GM13977 (cell line): ENCODE results near the gene CPEB3.

Experiments
- DNase-seq: peaks from one replicate; pipeline ENCODE4 v3.0.0; 2012; ENCODE audit warnings: low spot score
- in situ Hi-C: fragments of 300-500 bp; cut with MboI; formaldehyde crosslinking; loops from one replicate; pipeline ENCODE4 v1.12.0; 2022; ENCODE audit warnings: low sequenced_read_pairs, low pct_unique_long_range_greater_than_20kb, mixed read lengths, inconsistent platforms; ENCODE audit not compliant: unreplicated experiment
- TF ChIP-seq, protein P1 (sequence below): IDR thresholded peaks from 2 replicates; pipeline ENCODE4 v1.5.1; 2012; ENCODE audit warnings: mild to moderate bottlenecking, control low read depth; ENCODE audit not compliant: insufficient read depth; ENCODE audit errors: extremely low read depth, missing control alignments

CPEB3 gene

DNA sequence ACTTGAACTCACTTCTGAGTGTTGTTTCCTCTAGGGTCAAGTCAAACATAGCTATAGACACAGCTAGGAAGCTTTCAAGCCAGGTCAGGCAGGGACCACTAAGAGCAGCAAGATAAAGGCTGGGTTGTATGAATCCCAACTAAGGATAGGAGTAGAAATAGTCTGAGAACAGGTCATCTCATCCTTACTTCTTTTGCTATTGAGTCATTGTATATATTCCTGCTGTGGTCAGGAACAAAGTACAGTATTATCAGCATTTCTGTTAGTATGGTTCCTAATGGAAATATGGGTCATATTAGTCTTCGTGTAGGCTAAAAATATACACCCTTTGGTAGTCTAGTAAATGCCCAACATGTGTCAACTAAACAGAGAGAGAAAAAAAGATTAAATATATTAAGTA, 222.0 kb downstream of the CPEB3 start:
- no peak for DNase-seq
- in situ Hi-C loops = no loop called here
- TF ChIP-seq, protein P1, sequence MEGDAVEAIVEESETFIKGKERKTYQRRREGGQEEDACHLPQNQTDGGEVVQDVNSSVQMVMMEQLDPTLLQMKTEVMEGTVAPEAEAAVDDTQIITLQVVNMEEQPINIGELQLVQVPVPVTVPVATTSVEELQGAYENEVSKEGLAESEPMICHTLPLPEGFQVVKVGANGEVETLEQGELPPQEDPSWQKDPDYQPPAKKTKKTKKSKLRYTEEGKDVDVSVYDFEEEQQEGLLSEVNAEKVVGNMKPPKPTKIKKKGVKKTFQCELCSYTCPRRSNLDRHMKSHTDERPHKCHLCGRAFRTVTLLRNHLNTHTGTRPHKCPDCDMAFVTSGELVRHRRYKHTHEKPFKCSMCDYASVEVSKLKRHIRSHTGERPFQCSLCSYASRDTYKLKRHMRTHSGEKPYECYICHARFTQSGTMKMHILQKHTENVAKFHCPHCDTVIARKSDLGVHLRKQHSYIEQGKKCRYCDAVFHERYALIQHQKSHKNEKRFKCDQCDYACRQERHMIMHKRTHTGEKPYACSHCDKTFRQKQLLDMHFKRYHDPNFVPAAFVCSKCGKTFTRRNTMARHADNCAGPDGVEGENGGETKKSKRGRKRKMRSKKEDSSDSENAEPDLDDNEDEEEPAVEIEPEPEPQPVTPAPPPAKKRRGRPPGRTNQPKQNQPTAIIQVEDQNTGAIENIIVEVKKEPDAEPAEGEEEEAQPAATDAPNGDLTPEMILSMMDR = no peak

DNA sequence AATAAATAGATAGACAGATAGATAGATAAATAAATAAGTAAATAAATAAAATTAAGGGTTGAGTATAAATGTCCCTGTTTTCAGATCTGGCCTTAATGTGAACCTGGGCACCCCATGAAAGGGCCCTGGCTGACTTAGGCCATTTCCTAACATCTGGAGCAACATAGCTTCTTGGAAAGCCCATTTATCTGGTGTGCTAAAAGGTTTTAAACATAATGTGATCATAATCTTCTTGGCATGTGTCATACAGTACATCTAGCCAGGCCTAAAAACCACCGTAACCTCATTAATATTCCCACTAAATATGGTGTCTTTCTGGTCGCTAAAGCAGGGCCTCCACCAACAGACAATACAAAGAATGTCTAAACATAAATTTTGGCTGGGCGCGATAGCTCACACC, 224.5 kb downstream of the CPEB3 start:
- TF ChIP-seq, protein P1 = no peak
- DNase-seq = no peak
- in situ Hi-C loops = no loop called here

DNA sequence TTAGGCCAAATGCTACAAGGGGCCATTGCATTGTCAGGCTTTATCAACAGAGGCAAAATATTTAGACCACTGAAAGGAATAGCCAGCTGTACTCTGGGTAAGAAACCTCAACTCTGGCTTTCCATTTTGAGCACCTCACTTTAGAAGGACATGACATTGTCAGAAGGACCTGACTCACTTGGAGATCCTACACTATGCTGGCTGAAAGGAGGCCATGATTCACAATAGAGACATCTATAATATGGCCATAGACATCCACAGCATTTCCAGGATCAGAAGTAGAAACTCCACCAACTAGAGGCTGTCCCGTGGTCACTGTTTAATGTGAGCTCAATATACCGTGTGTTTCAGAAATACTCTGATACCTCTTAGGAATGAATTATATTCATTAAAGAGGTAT, 226.4 kb downstream of the CPEB3 start:
- no peak for DNase-seq
- TF ChIP-seq, protein P1 = no peak
- in situ Hi-C loops = no loop called here

DNA sequence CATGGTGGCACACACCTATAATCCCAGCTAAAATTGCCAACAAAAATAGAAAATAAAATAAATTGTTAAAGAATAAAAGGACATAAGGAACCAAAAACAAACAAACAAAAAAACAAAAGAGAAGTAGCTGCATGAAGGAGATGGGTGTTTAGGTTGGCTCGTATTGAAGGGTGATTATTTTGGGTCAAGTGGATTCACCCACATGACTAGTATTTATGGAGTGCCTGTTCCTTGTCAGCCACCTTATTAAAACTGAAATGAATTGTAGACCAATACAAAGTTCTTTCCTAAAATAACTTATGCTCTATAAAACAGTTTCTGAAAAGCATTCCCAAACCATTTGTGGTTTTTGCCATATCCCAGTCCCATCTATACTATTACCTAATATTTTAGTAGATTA, 228.6 kb downstream of the CPEB3 start:
- in situ Hi-C loops = no loop called here
- TF ChIP-seq, protein P1 = no peak
- DNase-seq = no peak

DNA sequence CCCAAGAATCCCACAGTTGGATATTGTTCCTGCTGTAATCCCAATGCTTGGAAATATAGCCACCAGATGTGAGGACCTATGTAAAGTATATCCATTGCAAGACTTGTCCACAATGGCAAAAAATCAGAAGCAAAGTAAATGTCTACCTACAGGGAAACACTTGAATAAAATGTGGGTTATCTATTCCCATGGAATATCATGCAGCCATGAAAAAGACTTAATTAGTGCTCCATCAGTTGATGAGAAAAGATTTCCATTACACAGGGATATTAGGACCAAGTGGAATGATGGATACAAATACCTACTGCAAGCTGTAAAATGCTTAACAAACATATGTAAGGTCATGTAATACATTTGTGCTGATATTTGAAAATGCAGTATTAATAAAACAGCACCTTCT, 236.1 kb downstream of the CPEB3 start:
- no peak for DNase-seq
- in situ Hi-C loops = no loop called here
- TF ChIP-seq, protein P1 = no peak

DNA sequence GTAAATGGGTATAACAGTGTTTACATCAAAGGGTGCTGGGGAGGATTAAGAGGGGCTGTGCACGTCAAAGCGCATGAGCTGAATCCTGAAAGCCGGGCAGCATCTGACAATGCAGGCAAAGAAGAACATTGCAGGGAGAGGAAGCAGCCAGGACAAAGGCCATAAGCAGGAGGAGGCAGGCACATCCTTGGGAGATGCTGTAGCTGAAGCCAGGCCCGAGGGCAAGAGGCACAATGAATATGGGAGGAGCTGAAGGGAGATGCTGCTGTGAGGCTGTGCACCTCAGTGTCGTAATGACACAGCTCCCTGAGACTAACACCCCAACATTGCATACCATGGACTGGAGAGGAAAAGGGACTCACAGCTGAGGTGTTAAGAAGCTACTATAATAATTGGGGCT, 238.1 kb downstream of the CPEB3 start:
- DNase-seq = no peak
- in situ Hi-C loops = no loop called here
- TF ChIP-seq, protein P1 = no peak

DNA sequence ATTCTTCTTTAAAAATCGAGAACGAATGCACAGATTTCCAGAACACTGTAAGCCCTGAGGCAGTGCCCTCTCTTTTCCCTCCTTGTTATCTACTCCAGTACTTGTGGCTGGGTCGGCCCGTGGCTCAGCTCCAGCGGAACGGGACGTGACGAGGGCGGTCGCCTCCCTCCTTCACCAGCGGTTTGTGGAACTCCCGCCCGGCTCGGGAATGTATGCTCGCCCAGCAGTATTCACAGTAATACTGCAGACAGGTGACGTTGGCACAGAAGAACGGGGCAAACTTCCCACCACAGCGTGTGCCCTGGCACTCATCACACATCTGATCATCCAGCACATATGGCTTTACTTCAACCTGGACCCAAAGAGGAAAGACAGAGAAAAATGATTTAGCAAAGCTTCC, 238.8 kb downstream of the CPEB3 start:
- no peak for DNase-seq
- in situ Hi-C loops = no loop called here
- TF ChIP-seq, protein P1 = no peak
